ENCODE data around the gene RPS5. TPM values are rescaled to one million over a fixed set of nuclear protein-coding genes. Genes with fewer than 3 reads are reported as not detected.

The RPS5 gene
- total and polyA plus RNA-seq, 2 donors (not counting 1 experiment from before 2014, with no cell fraction given) = 1,173 to 2,126 TPM

GRCh38 chr19:58361900-58362271 is 25.2 kb upstream of the RPS5 start:
- TF ChIP-seq, protein P1, sequence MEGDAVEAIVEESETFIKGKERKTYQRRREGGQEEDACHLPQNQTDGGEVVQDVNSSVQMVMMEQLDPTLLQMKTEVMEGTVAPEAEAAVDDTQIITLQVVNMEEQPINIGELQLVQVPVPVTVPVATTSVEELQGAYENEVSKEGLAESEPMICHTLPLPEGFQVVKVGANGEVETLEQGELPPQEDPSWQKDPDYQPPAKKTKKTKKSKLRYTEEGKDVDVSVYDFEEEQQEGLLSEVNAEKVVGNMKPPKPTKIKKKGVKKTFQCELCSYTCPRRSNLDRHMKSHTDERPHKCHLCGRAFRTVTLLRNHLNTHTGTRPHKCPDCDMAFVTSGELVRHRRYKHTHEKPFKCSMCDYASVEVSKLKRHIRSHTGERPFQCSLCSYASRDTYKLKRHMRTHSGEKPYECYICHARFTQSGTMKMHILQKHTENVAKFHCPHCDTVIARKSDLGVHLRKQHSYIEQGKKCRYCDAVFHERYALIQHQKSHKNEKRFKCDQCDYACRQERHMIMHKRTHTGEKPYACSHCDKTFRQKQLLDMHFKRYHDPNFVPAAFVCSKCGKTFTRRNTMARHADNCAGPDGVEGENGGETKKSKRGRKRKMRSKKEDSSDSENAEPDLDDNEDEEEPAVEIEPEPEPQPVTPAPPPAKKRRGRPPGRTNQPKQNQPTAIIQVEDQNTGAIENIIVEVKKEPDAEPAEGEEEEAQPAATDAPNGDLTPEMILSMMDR (conservative IDR thresholded peaks at IDR 0.05 in 1 of 2, IDR thresholded peaks at IDR 0.05 in 1 of 2; ENCODE audit: low read depth in 1 of 2, low read length in 2 of 2) = no peak
- TF ChIP-seq EZH2 (IDR thresholded peaks at IDR 0.05; ENCODE audit: low read length, missing control alignments) = no peak
- Histone ChIP-seq H3K9me3 (ENCODE audit: control insufficient read depth, insufficient read depth, low read depth, low read length) (no peaks in the 10 kb centered on the region), H3K79me2 (ENCODE audit: control insufficient read depth, insufficient read depth, low read length) (no peaks in the 10 kb centered on the region), H3K27ac (ENCODE audit: insufficient read depth, low read length) (peak overlapping the region; percentile 97), H3K4me3 (replicated peaks in 1 of 4; ENCODE audit: control extremely low read depth in 1 of 4, insufficient read depth in 1 of 4, low read depth in 3 of 4, low read length in 4 of 4) (peak overlapping the region; percentile 59 to 85 (median 77)), H3K9ac (ENCODE audit: insufficient read depth, low read length) (peak overlapping the region; percentile 94), H3K36me3 (ENCODE audit: control insufficient read depth, insufficient read depth, low read length) (no peaks in the 10 kb centered on the region), H3K4me1 (ENCODE audit: control insufficient read depth, extremely low read depth, insufficient read depth, low read length) (peaks cover 2% of the 10 kb centered on the region), H4K20me1 (ENCODE audit: control insufficient read depth, extremely low read depth, insufficient read depth, low read length) (no peaks in the 10 kb centered on the region), H3K4me2 (ENCODE audit: extremely low read depth, insufficient read depth, low read length) (peak overlapping the region; percentile 99), H2AFZ (ENCODE audit: low read length) (peak overlapping the region; percentile 75), H3K27me3 (ENCODE audit: control insufficient read depth, insufficient read depth, low read length) (no peaks in the 10 kb centered on the region)
- DNase-seq (ENCODE audit: low read depth in 2 of 2) = no peak

GRCh38 chr19:58362272-58362994 is 24.6 kb upstream of the RPS5 start, which contains the start of gene ZNF497:
Gene ZNF497, minus strand, starts transcription at chr19:58362751. Its CDS starts 5,116 bp downstream, at chr19:58357635.
- Histone ChIP-seq H3K4me3 (replicated peaks in 1 of 4; ENCODE audit: control extremely low read depth in 1 of 4, insufficient read depth in 1 of 4, low read depth in 3 of 4, low read length in 4 of 4) (peak within 1 kb of the TSS; percentile 61 to 85 (median 77)), H3K9me3 (ENCODE audit: control insufficient read depth, insufficient read depth, low read depth, low read length) (no peaks in the 10 kb centered on the region), H3K36me3 (ENCODE audit: control insufficient read depth, insufficient read depth, low read length) (no peaks in the 10 kb centered on the region), H2AFZ (ENCODE audit: low read length) (peak within 1 kb of the TSS; percentile 94), H3K27ac (ENCODE audit: insufficient read depth, low read length) (peak within 1 kb of the TSS; percentile 97), H3K27me3 (ENCODE audit: control insufficient read depth, insufficient read depth, low read length) (no peaks in the 10 kb centered on the region), H4K20me1 (ENCODE audit: control insufficient read depth, extremely low read depth, insufficient read depth, low read length) (no peaks in the 10 kb centered on the region), H3K4me1 (ENCODE audit: control insufficient read depth, extremely low read depth, insufficient read depth, low read length) (peaks cover 2% of the 10 kb centered on the region), H3K9ac (ENCODE audit: insufficient read depth, low read length) (peak within 1 kb of the TSS; percentile 94), H3K79me2 (ENCODE audit: control insufficient read depth, insufficient read depth, low read length) (no peaks in the 10 kb centered on the region), H3K4me2 (ENCODE audit: extremely low read depth, insufficient read depth, low read length) (peak within 1 kb of the TSS; percentile 99)
- peak; percentile 94 to 97 for DNase-seq (ENCODE audit: low read depth in 2 of 2)
- no peak for TF ChIP-seq EZH2 (IDR thresholded peaks at IDR 0.05; ENCODE audit: low read length, missing control alignments)
- TF ChIP-seq, protein P1 (conservative IDR thresholded peaks at IDR 0.05 in 1 of 2, IDR thresholded peaks at IDR 0.05 in 1 of 2; ENCODE audit: low read depth in 1 of 2, low read length in 2 of 2) = no peak

- H3K9me3 ChIP-seq (ENCODE audit: control insufficient read depth, insufficient read depth, low read depth, low read length) = no peaks in the 10 kb centered on the region
- H4K20me1 ChIP-seq (ENCODE audit: control insufficient read depth, extremely low read depth, insufficient read depth, low read length) = no peaks in the 10 kb centered on the region
- DNase-seq (ENCODE audit: low read depth in 2 of 2) = no peak
- no peaks in the 10 kb centered on the region for H3K27me3 ChIP-seq (ENCODE audit: control insufficient read depth, insufficient read depth, low read length)
- TF ChIP-seq EZH2 (IDR thresholded peaks at IDR 0.05; ENCODE audit: low read length, missing control alignments) = no peak
- TF ChIP-seq, protein P1 (conservative IDR thresholded peaks at IDR 0.05 in 1 of 2, IDR thresholded peaks at IDR 0.05 in 1 of 2; ENCODE audit: low read depth in 1 of 2, low read length in 2 of 2) = no peak
- H2AFZ ChIP-seq (ENCODE audit: low read length) = no peak overlapping the region
- H3K36me3 ChIP-seq (ENCODE audit: control insufficient read depth, insufficient read depth, low read length) = no peaks in the 10 kb centered on the region
- no peak overlapping the region for H3K27ac ChIP-seq (ENCODE audit: insufficient read depth, low read length)
- H3K4me1 ChIP-seq (ENCODE audit: control insufficient read depth, extremely low read depth, insufficient read depth, low read length) = peaks cover 2% of the 10 kb centered on the region
- H3K79me2 ChIP-seq (ENCODE audit: control insufficient read depth, insufficient read depth, low read length) = no peaks in the 10 kb centered on the region
- no peak overlapping the region for H3K4me2 ChIP-seq (ENCODE audit: extremely low read depth, insufficient read depth, low read length)
- H3K9ac ChIP-seq (ENCODE audit: insufficient read depth, low read length) = no peak overlapping the region
- H3K4me3 ChIP-seq (replicated peaks in 1 of 4; ENCODE audit: control extremely low read depth in 1 of 4, insufficient read depth in 1 of 4, low read depth in 3 of 4, low read length in 4 of 4) = no peak overlapping the region
Measured at GRCh38 chr19:58364146-58364545, 22.9 kb upstream of the RPS5 start.

Measured in fibroblast of lung (primary cell).